Suppressor macrophage (primary cell): ENCODE data around the gene ATP9A.
A peak's percentile ranks its signal among the peaks of the same experiment; 100 is the strongest.
"Not testable (repeated sequence)": the region's sequence is repeated elsewhere in the genome, so short reads cannot be mapped to it uniquely, and the experiment has no call there.

Source experiments
- DNase-seq, 4 experiments: peaks; one replicate each; pipeline ENCODE4 v3.0.0-alpha.2; 2020 to 2022

ATP9A gene

GRCh38 chr20:51651921-51652549 lies 116.2 kb downstream of the ATP9A start:
- DNase-seq: peak in 2 of 4 experiments; percentile 11 to 34

GRCh38 chr20:51650685-51651134 lies 117.5 kb downstream of the ATP9A start:
- DNase-seq: peak; percentile 64 to 88 (median 84)

- no peak for DNase-seq
Observed at GRCh38 chr20:51648571-51648947, 119.6 kb downstream of the ATP9A start.

GRCh38 chr20:51647674-51648570 lies 120.3 kb downstream of the ATP9A start:
- no peak for DNase-seq

GRCh38 chr20:51643810-51644209 lies 124.4 kb downstream of the ATP9A start:
- not testable (repeated sequence) for DNase-seq

- no peak for DNase-seq
Observed at GRCh38 chr20:51643390-51643789, 124.8 kb downstream of the ATP9A start.

- no peak for DNase-seq
Observed at GRCh38 chr20:51641866-51642265, 126.3 kb downstream of the ATP9A start.

GRCh38 chr20:51640743-51641142 lies 127.4 kb downstream of the ATP9A start:
- no peak for DNase-seq

- DNase-seq: peak; percentile 63 to 80 (median 74)
Observed at GRCh38 chr20:51639206-51639832, 128.9 kb downstream of the ATP9A start.

GRCh38 chr20:51637241-51637640 lies 130.9 kb downstream of the ATP9A start:
- no peak for DNase-seq

- DNase-seq: no peak
Observed at GRCh38 chr20:51636123-51636522, 132.1 kb downstream of the ATP9A start.

- no peak for DNase-seq
Observed at GRCh38 chr20:51635680-51636079, 132.5 kb downstream of the ATP9A start.

GRCh38 chr20:51634877-51635276 lies 133.3 kb downstream of the ATP9A start:
- no peak for DNase-seq

- no peak for DNase-seq
Observed at GRCh38 chr20:51634257-51634656, 133.9 kb downstream of the ATP9A start.

- no peak for DNase-seq
Observed at GRCh38 chr20:51633430-51633829, 134.8 kb downstream of the ATP9A start.

GRCh38 chr20:51631953-51632352 lies 136.2 kb downstream of the ATP9A start:
- no peak for DNase-seq

- peak; percentile 84 to 94 (median 87) for DNase-seq
Observed at GRCh38 chr20:51631011-51631950, 136.9 kb downstream of the ATP9A start.

GRCh38 chr20:51629399-51630058 lies 138.7 kb downstream of the ATP9A start:
- no peak for DNase-seq

- peak; percentile 14 to 56 (median 40) for DNase-seq
Observed at GRCh38 chr20:51628533-51629398, 139.4 kb downstream of the ATP9A start.

GRCh38 chr20:51627586-51627985 lies 140.6 kb downstream of the ATP9A start:
- DNase-seq: peak; percentile 12 to 57 (median 42)

- DNase-seq: no peak
Observed at GRCh38 chr20:51625105-51625504, 143.1 kb downstream of the ATP9A start.
